GM10266 (cell line): ENCODE data around the gene SS18L1.

Source experiments
- DNase-seq: peaks from one replicate; pipeline ENCODE4 v3.0.0; 2012; ENCODE audit errors: extremely low spot score
- CTCF ChIP-seq: IDR thresholded peaks from 2 replicates; pipeline ENCODE4 v1.5.1; 2012; ENCODE audit warnings: mild to moderate bottlenecking, low read depth; ENCODE audit not compliant: control insufficient read depth, insufficient read depth; ENCODE audit errors: missing control alignments

SS18L1 gene

GRCh38 chr20:62178316-62179161, 35.0 kb downstream of the SS18L1 start:
- no peak for TF ChIP-seq CTCF
- no peak for DNase-seq

DNA sequence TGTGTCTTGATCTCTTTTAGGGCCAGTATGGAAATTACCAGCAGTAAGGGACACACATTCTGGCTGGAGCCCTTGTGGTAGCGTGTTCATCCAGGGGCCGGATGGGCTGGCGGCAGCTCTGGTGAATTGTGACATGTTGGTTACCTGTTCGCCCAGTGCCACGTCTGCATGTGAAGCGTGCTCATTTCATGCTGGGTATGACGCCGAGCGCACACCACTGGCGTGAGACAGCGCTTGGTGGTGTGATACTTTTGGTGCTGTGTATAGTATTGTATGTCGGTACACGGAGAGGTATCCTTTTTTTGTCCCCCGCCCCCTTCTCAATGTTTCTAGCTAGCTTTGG, 35.6 kb downstream of the SS18L1 start:
- TF ChIP-seq CTCF: no peak
- no peak for DNase-seq

- TF ChIP-seq CTCF: no peak
These were observed 38.2 kb downstream of the SS18L1 start for GRCh38 chr20:62181808-62182207.

DNA sequence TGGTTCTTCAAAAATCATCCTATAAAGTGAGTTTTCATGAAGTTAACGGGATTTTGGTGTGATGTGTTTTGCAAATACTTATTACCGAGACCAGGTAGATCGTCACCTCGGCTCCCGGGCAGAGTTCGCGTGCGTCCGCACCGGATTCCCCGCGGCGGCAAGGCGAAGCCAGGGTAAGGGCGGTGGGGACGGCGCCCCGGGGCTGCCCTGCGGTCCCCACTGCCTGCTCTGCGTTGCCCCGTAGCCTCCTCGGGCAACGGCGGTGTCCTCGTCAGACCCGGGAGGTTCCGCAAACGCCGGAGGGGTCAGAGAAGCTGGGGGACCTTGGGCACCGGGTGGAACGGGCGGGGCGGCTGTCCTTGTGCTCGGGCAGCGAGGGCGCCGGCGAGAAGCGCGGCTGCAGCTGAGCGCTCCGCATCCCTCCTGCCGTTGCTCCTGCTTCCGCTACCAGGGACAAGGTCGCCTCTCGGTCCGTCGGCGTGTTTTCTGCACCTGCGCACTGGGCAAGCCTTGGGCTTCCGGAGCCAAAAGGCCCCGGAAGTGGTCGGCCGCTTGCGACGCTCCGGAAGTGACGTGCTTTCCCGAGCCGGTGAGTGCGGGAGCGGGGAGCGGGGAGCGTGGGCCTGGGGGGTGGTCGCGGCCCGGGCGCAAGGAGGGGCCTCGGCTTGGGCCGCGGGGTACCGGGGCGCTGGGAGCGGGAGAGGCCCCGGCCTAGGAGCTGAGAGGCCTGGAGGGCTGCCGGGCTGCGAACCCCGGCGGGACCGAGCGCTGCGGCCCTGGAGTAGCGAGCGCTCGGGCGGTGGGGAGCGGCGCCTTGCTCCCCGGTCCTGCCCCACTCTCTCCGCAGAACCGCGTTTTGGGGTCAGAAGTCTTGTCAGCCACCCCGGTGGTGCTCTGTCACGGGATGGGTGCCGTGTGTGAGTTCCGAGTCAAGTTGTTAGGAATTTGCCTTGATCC, 39.2 kb downstream of the SS18L1 start, which contains the start of gene MTG2:
MTG2 (plus strand) TSS at position 560 of the 957 bp plus-strand sequence. CDS start 10,393 bp downstream, outside the sequence.
- TF ChIP-seq CTCF: no peak
- peak; percentile 99 for DNase-seq

More at GRCh38 chr20:62181808-62182207, 38.2 kb downstream of the SS18L1 start:
- DNase-seq: no peak

DNA sequence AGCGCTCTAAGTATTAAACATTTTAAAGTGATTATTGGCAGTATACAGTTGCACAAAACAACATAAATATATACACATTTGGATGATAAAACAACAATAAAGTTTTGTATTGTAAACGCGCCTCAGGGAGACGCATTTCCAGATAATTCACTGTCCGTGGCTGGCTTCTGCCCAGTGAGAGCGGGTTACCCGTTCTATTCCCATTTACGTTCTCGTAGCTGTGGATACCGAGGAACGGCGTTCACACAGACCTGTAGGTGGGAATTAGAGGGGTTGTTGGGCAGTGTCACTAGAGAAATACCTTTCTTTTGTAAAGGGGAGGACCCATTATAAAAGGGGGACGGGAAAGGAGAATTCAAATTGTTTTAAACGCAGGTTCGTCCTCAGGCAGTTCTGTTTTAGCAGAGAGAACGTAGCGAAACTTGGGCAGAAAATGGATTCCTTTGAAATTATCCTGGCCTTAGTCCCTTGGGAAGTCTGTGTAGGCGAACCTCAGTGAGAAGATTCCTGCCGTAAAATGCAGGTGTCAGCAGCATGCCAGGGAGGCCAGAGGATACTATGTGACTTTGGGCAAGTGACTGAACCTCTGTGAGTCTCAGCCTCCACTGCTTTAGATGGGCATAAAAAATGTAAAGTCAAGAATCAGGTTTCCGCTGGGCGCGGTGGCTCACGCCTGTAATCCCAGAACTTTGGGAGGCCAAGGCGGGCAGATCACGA, 40.0 kb downstream of the SS18L1 start:
- TF ChIP-seq CTCF: no peak
- DNase-seq: no peak

GRCh38 chr20:62186096-62186426, 42.5 kb downstream of the SS18L1 start:
- no peak for TF ChIP-seq CTCF
- DNase-seq: no peak
